NCI-H1930 (cell line): ENCODE data around the gene PCBP2.

Source experiments
- DNase-seq, 2 experiments: peaks; one replicate each; lab custom pipeline; 2025; lab: John Stamatoyannopoulos, UW

PCBP2 gene

GRCh38 chr12:53508534-53509170, 56.8 kb downstream of the PCBP2 start:
- peak; percentile 63 to 64 for DNase-seq

- DNase-seq = no peak
These were observed 58.4 kb downstream of the PCBP2 start for GRCh38 chr12:53510181-53510812.

DNA sequence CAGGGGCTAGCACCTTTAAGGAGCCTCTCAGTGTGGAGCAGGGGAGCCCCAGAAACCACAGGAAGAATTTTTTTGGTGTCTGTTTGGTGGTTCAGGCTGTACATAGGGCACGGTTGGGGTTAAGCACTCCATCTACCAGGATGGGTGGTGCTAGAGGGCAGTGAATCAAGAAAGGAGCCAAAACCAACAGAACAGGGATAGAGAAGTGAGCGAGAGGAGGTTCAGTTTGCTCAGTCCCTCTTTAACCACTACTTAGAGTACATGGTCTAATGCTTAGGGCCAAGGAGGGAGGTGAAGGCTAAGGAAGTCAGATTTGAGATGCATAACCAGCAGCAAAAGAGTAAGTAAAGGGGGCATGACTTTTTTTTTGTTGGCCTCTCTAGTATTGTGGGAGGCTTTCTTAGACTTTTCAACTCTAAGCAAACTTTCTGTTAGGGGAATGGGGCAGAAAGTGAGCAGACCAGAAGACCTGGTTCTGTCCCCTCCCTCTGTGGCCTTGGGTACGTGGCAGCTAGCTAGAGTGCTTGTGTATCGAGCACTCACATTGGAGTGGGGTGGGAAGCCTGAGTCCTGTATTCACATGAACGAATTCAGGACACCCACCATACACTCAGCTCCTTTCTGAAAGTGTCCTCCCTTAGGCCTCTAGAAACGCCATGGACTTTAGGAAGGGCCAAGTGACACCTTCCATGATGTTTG, 62.0 kb downstream of the PCBP2 start:
- no peak for DNase-seq

DNA sequence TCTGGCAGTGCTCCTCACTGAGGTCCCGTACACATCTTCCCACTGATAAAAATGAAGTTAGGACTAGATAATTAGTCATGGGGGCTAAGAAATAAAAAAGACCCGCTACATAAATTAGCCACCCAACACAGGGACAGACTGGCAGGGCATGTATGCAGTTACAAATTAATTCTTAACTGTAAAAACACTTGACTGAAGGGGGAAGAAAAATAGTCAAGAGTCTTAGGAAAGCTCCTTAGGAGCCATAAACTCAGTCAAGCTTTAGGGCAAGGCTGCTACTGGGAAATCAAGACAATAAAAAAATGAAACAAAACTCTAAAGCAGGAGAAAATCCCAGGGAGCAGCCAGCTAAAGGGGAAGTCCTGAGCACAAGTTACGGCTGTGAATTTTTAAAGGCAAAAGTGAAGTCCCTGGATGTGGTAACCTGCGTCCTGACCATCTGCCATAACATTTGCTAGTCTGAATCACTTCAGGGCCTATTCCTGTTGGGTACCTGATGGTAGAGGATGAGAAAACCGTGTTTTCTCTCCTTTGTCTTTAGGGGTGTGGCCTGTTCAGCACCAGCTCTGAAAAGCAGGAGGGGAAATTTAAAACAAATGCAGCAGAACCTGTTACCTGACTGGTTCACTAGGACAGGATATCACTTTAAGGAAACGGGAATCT, 62.9 kb downstream of the PCBP2 start:
- no peak for DNase-seq

- DNase-seq = no peak
These were observed 63.4 kb downstream of the PCBP2 start for GRCh38 chr12:53515291-53515680.

DNA sequence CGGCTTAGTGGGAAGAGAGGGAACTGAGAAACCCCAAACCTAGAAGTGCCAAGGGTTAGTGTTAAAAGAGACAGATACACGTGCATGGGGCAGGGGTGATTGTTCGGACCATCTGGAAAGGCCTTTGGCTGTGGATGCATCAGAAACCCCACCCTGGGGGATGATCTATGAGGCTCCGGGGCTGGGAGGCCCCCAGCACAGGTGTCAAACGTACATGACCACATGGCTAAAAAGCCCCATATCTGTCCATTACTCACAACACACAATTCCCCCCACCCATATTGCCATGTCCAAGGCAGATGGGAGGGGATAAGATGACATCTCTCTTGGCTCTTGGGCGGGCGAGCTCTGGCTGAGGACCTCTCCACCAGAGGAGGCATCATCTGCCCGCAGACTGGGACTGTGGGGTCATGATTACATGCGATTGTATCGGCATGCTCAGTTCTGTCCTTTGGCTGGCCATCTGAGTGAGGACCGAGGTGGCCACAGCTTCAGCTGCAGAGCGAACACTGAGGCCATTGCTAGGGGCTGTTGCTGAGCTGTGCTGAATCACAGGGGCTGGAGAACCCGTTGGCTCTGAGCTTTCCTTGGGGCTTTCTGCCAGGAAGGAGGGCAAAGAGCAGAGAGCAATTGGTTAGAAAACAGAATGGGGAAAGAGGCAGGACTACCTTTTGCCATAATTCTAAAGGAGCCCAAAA, 65.0 kb downstream of the PCBP2 start:
- DNase-seq = no peak

GRCh38 chr12:53518381-53518780, 66.5 kb downstream of the PCBP2 start:
- DNase-seq = no peak

DNA sequence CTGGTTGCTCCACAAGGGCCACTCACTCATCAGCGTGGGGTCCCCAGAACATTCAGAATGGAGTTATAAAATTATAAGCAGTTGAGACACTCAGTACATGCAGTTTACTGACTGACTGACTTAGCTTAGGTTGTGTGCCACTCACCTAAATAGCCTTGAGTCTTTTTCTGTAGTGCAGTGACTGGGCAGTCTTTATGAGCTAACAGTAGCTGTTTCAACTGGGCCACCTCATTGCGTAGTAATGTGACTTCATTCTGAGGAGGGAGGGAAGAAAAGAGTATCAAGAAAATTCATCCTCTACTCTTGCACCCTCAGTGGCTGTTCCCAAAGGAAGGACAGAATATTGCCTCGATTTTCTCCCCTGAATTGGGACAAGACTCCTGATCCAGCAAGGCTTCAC, 71.2 kb downstream of the PCBP2 start:
- no peak for DNase-seq

GRCh38 chr12:53524476-53524875, 72.6 kb downstream of the PCBP2 start:
- no peak for DNase-seq

DNA sequence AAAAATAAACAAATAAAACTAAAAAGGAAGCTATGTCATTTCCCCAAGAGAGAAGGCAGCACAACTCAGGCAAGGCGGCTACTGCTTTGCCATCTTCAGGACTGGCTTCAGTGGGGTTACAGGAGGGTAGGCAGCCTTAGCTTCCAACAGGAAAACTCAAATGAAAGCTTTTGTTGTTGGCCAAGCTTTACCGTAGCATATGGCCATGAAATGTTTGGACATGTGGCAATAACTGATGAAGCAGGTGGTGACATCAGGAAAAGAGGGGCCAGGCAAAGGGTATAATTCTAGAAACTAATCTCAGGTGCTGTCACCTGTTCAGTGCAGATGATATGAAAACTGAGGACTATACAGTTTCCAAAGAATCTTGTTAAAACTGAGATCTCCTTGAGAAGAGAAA, 78.2 kb downstream of the PCBP2 start:
- no peak for DNase-seq
